ENCODE results near the gene SEMA6C.
"Not testable (repeated sequence)": the region's sequence is repeated elsewhere in the genome, so short reads cannot be mapped to it uniquely, and the experiment has no call there.

The SEMA6C gene

GRCh38 chr1:151130987-151131586, 15.3 kb downstream of the SEMA6C start:
- peak; percentile 36 for DNase-seq (ENCODE audit: low read depth)

GRCh38 chr1:151128800-151129199, 17.6 kb downstream of the SEMA6C start:
- no peak for DNase-seq (ENCODE audit: low read depth)

DNA sequence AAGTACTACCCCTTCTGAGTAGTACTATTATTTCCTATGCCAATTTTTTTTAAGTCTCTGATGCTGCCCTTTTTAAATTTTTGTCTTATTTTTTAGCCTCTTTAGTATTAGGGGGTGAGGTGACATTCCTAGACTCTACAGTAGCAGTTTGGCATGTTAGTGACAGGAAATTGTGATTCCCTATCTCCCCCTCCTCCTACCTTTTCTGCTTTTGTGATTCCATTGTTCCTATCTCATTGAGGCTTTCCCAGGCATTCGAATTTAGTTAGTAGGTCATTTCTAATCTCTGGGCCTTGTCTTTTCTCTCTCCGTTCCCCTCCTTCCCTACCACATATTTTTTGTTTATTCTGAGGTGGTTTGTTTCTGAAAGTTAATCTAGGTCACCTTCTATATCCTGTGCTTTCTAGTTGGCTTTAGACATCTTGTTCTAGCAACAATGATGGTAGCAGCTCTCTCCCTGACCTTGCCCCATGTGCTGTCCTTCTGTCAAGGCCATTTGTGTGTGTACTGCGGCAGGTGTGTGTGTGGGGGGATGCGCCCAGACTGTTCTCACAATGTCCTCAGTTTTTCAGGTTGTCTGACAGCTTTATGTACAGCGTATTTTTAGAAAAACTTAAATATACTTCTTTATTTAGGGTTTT, 21.5 kb downstream of the SEMA6C start:
- DNase-seq (ENCODE audit: low read depth) = no peak

GRCh38 chr1:151113877-151114276, 32.6 kb downstream of the SEMA6C start:
- DNase-seq (ENCODE audit: low read depth) = no peak

- no peak for DNase-seq (ENCODE audit: low read depth)
These were observed 38.1 kb downstream of the SEMA6C start for GRCh38 chr1:151108331-151108730.

DNA sequence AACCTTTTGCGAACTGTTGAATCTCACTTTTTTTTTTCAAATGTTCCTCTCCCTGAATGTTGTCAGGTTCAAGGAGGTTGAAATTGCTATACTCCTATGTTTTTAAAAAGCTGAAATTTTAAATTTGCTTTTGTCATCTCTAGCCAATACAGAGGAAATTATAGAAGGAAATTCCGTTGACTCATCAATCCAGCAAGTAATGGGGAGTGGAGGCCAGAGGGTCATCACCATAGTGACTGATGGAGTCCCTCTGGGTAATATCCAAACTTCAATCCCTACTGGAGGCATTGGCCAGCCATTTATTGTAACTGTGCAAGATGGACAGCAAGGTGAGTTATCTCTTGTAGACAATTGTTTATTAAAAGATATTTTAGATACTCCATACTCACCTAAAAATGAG, 39.5 kb downstream of the SEMA6C start:
- no peak for DNase-seq (ENCODE audit: low read depth)

GRCh38 chr1:151104630-151105029, 41.8 kb downstream of the SEMA6C start:
- no peak for DNase-seq (ENCODE audit: low read depth)

DNA sequence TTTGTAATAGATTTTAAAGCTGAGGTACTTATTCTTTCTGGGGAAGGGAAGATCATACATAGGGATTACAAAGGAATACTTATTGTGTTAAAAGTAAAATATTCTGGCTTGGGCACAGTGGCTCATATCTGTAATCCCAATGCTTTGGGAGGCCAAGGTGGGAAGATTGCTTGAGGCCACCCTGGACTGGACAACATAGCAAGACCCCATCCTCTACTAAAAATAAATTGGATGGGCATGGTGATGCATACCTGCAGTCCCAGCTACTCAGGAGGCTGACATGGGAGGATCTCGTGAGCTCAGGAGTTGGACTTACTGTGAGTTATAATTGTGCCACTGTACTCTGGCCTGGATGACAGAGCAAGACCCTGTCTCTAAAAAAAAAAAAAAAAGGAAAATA, 48.3 kb downstream of the SEMA6C start:
- no peak for DNase-seq (ENCODE audit: low read depth)

GRCh38 chr1:151097426-151097825, 49.0 kb downstream of the SEMA6C start:
- not testable (repeated sequence) for DNase-seq (ENCODE audit: low read depth)

- DNase-seq (ENCODE audit: low read depth) = no peak
These were observed 60.4 kb downstream of the SEMA6C start for GRCh38 chr1:151085953-151086559.

Data from T-helper 22 cell (primary cell).